Adrenal gland (tissue), 12 donors: ENCODE measurements around the gene GOT1. TPM values are rescaled to one million over a fixed set of nuclear protein-coding genes. Genes with fewer than 3 reads are reported as not detected.

Experiments
- DNase-seq, 7 donors: peaks; one replicate each; pipeline ENCODE4 v3.0.0-alpha.2; 2019 to 2020
- H3K27ac ChIP-seq, 5 donors: fragments of 200-600 bp; sonication (generic) in 4 of 5; 1 replicate in 3 of 5; 2 replicates in 2 of 5; pipeline versions ENCODE4 v1.5.1 to v1.8.0; 2016 to 2020; ENCODE audit warnings: mild to moderate bottlenecking in 1 of 5
- H3K27me3 ChIP-seq: fragments of 200-600 bp; 2 replicates; pipeline ENCODE4 v1.8.0; 2021
- H3K36me3 ChIP-seq, 2 donors: fragments of 200-600 bp; replicated peaks in 1 of 2; 1 replicate in 1 of 2; 2 replicates in 1 of 2; pipeline versions ENCODE4 v1.5.1 to v1.8.0; 2018 to 2022
- H3K4me1 ChIP-seq, 2 donors: fragments of 200-600 bp; replicated peaks in 1 of 2; 1 replicate in 1 of 2; 2 replicates in 1 of 2; pipeline versions ENCODE4 v1.5.1 to v1.8.0; 2018 to 2021
- H3K4me3 ChIP-seq, 4 donors: fragments of 200-600 bp; sonication (generic) in 3 of 4; one replicate each; pipeline ENCODE4 v1.5.1; 2016 to 2018
- H3K9me3 ChIP-seq, 3 donors: fragments of 200-600 bp; sonication (generic) in 1 of 3; replicated peaks in 1 of 3; 1 replicate in 2 of 3; 2 replicates in 1 of 3; pipeline versions ENCODE4 v1.5.1 to v1.8.0; 2016 to 2021
- POLR2A ChIP-seq, 2 donors: fragments of 450-650 bp; IDR thresholded peaks; one replicate each; pipeline ENCODE4 v1.6.1; 2017; ENCODE audit warnings: antibody characterized with exemption in 2 of 2, mild to moderate bottlenecking in 2 of 2, moderate library complexity in 1 of 2
- WGBS, 4 donors: extraction: QIAGEN DNeasy Blood & Tissue Kit in 2 of 4; methylation state at CpG; one replicate each; pipeline versions ENCODE4 v1.1.5 to v1.1.7; 2013 to 2017; 5-methylcytosine and 5-hydroxymethylcytosine counted together
- intact Hi-C, 2 donors: fragments of 100-400 bp; cut with DNase I; formaldehyde crosslinking; loops; one replicate each; pipeline versions ENCODE4 v1.14.1 to v1.15.0; 2022 to 2023
- polyA plus RNA-seq, 3 donors: library from polyadenylated mRNA; stranded (reverse); fragments of 200-250 nt in 2 of 3; fragments of 350-450 nt in 1 of 3; fragmentation: Illumina TruSeq in 1 of 3; extraction: RNeasy Lipid Tissue Mini Kit (QIAGEN cat#74804) in 1 of 3; gene quantifications; one replicate each; pipeline ENCODE4 v1.2.3, GENCODE V29; 2013 to 2014
- total RNA-seq, 9 donors: library from RNA; depleted of rRNA in 4 of 9; stranded (reverse); fragments of >200 nt in 4 of 9; fragments of 120-200 nt in 1 of 9; fragmentation: NEBNext Ultra II Directional in 1 of 9; extraction: Animal tissue kit (Norgen Biotek cat#: 25700) in 1 of 9; gene quantifications; one replicate each; pipeline versions ENCODE4 v1.1.0 to v1.2.4, GENCODE V29; 2013 to 2023
- TF ChIP-seq, protein P1 (sequence below), 6 experiments: fragments of 450-650 bp in 4 of 6; fragments of 200-600 bp in 2 of 6; sonication (generic) in 1 of 6; IDR thresholded peaks; 1 replicate in 5 of 6; 2 replicates in 1 of 6; pipeline versions ENCODE4 v1.5.1 to v1.8.0; 2016 to 2021; ENCODE audit warnings: antibody characterized with exemption in 6 of 6, mild to moderate bottlenecking in 2 of 6, moderate library complexity in 1 of 6
- donor health status: healthy with polysubstance abuse.
- donor health status: Bipolar disorder and iron deficiency.
- donor health status: DM: yes; HTN: yes; CAD: no.
- donor health status: DM: no; HTN: no; CAD: no.
- donor health status: DM: no; HTN: no; CAD: no.
- donor health status: DM: yes; HTN: yes; CAD: no.

Gene GOT1
- total and polyA plus RNA-seq, 12 donors: 10.7 to 139 (median 29.8) TPM

DNA sequence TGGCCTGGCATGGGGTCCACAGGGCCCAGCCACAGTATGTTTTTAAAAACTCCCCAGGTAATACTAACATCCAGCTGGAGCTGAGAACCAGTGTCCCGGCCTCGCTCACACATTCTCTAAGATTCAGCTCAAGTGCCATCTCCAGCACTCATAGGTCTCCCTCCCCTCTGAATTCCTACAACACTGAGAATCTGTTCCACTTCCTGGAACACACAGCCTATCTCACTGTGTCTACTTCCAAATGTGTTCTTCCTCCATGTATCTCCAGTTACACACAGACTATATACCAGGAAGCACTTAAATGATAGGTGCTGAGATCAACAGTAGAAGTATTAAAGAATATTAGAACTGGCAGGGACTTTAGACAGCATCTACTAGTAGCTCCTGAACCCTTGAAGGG, 10.7 kb downstream of the GOT1 start:
- 85 to 100% (median 100%) methylated on average over 2 of the region's 2 CpGs for WGBS, 4 donors
- H3K36me3 ChIP-seq: peaks cover 0 to 19% of the 10 kb centered on the region in 2 donors
- intact Hi-C loops: no loop called here
- H3K27ac ChIP-seq: no peak overlapping the region
- H3K4me3 ChIP-seq: no peak overlapping the region
- no peaks in the 10 kb centered on the region for H3K27me3 ChIP-seq
- TF ChIP-seq, protein P1, sequence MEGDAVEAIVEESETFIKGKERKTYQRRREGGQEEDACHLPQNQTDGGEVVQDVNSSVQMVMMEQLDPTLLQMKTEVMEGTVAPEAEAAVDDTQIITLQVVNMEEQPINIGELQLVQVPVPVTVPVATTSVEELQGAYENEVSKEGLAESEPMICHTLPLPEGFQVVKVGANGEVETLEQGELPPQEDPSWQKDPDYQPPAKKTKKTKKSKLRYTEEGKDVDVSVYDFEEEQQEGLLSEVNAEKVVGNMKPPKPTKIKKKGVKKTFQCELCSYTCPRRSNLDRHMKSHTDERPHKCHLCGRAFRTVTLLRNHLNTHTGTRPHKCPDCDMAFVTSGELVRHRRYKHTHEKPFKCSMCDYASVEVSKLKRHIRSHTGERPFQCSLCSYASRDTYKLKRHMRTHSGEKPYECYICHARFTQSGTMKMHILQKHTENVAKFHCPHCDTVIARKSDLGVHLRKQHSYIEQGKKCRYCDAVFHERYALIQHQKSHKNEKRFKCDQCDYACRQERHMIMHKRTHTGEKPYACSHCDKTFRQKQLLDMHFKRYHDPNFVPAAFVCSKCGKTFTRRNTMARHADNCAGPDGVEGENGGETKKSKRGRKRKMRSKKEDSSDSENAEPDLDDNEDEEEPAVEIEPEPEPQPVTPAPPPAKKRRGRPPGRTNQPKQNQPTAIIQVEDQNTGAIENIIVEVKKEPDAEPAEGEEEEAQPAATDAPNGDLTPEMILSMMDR (IDR thresholded peaks at IDR 0.05): no peak
- TF ChIP-seq POLR2A (IDR thresholded peaks at IDR 0.05): no peak
- H3K4me1 ChIP-seq: no peaks in the 10 kb centered on the region
- DNase-seq: no peak
- H3K9me3 ChIP-seq: no peaks in the 10 kb centered on the region

GRCh38 chr10:99418910-99419624, 11.4 kb downstream of the GOT1 start:
- TF ChIP-seq, protein P1 (IDR thresholded peaks at IDR 0.05): no peak
- no peak for TF ChIP-seq POLR2A (IDR thresholded peaks at IDR 0.05)

DNA sequence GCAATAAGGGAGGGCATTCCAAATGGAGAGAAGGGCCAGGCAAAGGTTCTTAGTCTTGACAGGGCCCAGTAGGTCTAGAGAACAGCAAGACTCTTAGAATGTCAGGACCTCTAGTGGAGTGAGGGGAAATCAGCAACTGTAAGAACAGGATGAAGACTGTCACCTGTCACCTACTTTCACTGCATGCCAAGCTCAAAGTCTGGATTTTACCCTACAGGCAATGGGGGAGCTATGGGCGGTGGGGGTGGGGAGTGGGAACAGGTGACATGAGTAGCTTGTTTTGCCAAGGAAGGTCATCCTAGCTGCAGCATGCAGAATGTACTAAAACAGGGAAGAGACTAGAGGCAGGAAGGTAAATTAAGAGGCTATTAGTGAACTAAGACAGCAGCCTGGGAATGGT, 18.3 kb downstream of the GOT1 start:
- Histone ChIP-seq H3K27ac (no peak overlapping the region), H3K27me3 (no peaks in the 10 kb centered on the region), H3K4me1 (no peaks in the 10 kb centered on the region), H3K9me3 (no peaks in the 10 kb centered on the region), H3K4me3 (no peak overlapping the region), H3K36me3 (no peaks in the 10 kb centered on the region)
- intact Hi-C loops: no loop called here
- TF ChIP-seq, protein P1 (IDR thresholded peaks at IDR 0.05): no peak
- TF ChIP-seq POLR2A (IDR thresholded peaks at IDR 0.05): no peak
- WGBS, 4 donors: 79 to 100% (median 97%) methylated on average over 1 of the region's 1 CpG
- no peak for DNase-seq

More at GRCh38 chr10:99418910-99419624, 11.4 kb downstream of the GOT1 start:
- Histone ChIP-seq H3K27me3 (no peaks in the 10 kb centered on the region), H3K4me3 (no peak overlapping the region), H3K27ac (no peak overlapping the region), H3K4me1 (no peaks in the 10 kb centered on the region), H3K9me3 (no peaks in the 10 kb centered on the region), H3K36me3 (peaks cover 0 to 19% of the 10 kb centered on the region in 2 donors)
- intact Hi-C loops: no loop called here
- DNase-seq: no peak

GRCh38 chr10:99411546-99411945, 18.9 kb downstream of the GOT1 start:
- Histone ChIP-seq H3K4me3 (no peak overlapping the region), H3K36me3 (peaks cover 0 to under 1% of the 10 kb centered on the region in 2 donors), H3K27ac (no peak overlapping the region), H3K9me3 (no peaks in the 10 kb centered on the region), H3K4me1 (no peaks in the 10 kb centered on the region), H3K27me3 (no peaks in the 10 kb centered on the region)
- DNase-seq: no peak
- intact Hi-C loops: no loop called here
- 87 to 100% (median 98%) methylated on average over 2 of the region's 2 CpGs for WGBS, 4 donors
- TF ChIP-seq, protein P1 (IDR thresholded peaks at IDR 0.05): no peak
- TF ChIP-seq POLR2A (IDR thresholded peaks at IDR 0.05): no peak
